Caco-2 (cell line): ENCODE results near the gene ZEB2. TPM values are rescaled to one million over a fixed set of nuclear protein-coding genes. Genes with fewer than 3 reads are reported as not detected.

Experiments used
- BruUV-seq: library from RNA; stranded (reverse); fragments of 400-500 nt; replicated peaks from 2 replicates; lab custom pipeline; 2021; lab: Mats Ljungman, UMichigan
- CTCF ChIA-PET: fragments of 300-600 bp; sonication (Branson Sonifier 250); formaldehyde crosslinking; loops from one replicate; lab custom pipeline; 2022; ENCODE audit warnings: antibody characterized with exemption; lab: Charles Lee
- POLR2A ChIA-PET: fragments of 300-600 bp; sonication (Branson Sonifier 250); formaldehyde crosslinking; loops from one replicate; lab custom pipeline; 2022; ENCODE audit warnings: antibody characterized with exemption; lab: Charles Lee
- DNase-seq, 2 experiments: peaks; one replicate each; pipeline versions ENCODE4 v3.0.0 to v3.0.0-alpha.2; 2020 to 2022
- H3K27me3 ChIP-seq: replicated peaks from 2 replicates; pipeline ENCODE4 v1.6.0; 2011; ENCODE audit warnings: low read length; ENCODE audit not compliant: control insufficient read depth, insufficient read depth
- H3K36me3 ChIP-seq: 2 replicates; pipeline ENCODE4 v1.5.1; 2011; ENCODE audit warnings: low read length; ENCODE audit not compliant: control insufficient read depth, insufficient read depth
- H3K4me1 ChIP-seq: fragments of 250-450 bp; sonication (Bioruptor Pico); 2 replicates; pipeline ENCODE4 v1.5.1; 2020; ENCODE audit warnings: mild to moderate bottlenecking
- H3K4me3 ChIP-seq: 2 replicates; pipeline ENCODE4 v1.5.1; 2011; ENCODE audit warnings: low read depth, mild to moderate bottlenecking, control low read depth, low read length
- H3K9me3 ChIP-seq: fragments of 250-450 bp; sonication (Bioruptor Pico); 2 replicates; pipeline ENCODE4 v1.5.1; 2020; ENCODE audit warnings: mild to moderate bottlenecking, moderate library complexity
- H3K27ac Mint-ChIP-seq: one replicate; pipeline ENCODE4 v1.8.0; 2022; ENCODE audit warnings: mixed read lengths; ENCODE audit not compliant: unreplicated experiment
- H3K27me3 Mint-ChIP-seq: one replicate; pipeline ENCODE4 v1.8.0; 2022; ENCODE audit warnings: mixed read lengths; ENCODE audit not compliant: insufficient read depth, unreplicated experiment
- H3K36me3 Mint-ChIP-seq: one replicate; pipeline ENCODE4 v1.8.0; 2022; ENCODE audit warnings: mild to moderate bottlenecking, mixed read lengths; ENCODE audit not compliant: insufficient read depth, unreplicated experiment
- H3K4me1 Mint-ChIP-seq: one replicate; pipeline ENCODE4 v1.8.0; 2022; ENCODE audit warnings: low read depth, mixed read lengths; ENCODE audit not compliant: unreplicated experiment
- H3K4me3 Mint-ChIP-seq: one replicate; pipeline ENCODE4 v1.8.0; 2022; ENCODE audit warnings: mild to moderate bottlenecking, moderate library complexity, mixed read lengths; ENCODE audit not compliant: unreplicated experiment
- H3K9me3 Mint-ChIP-seq: one replicate; pipeline ENCODE4 v1.8.0; 2022; ENCODE audit warnings: mixed read lengths; ENCODE audit not compliant: unreplicated experiment
- CTCF ChIP-seq, 2 experiments: fragments of 200-600 bp in 1 of 2; IDR thresholded peaks; 1 replicate in 1 of 2; 2 replicates in 1 of 2; pipeline versions ENCODE4 v1.5.1 to v1.8.0; 2011 to 2022; ENCODE audit warnings: antibody characterized with exemption in 1 of 2, control low read depth in 1 of 2, inconsistent platforms in 1 of 2, low read depth in 1 of 2, low read length in 1 of 2, mild to moderate bottlenecking in 1 of 2, moderate library complexity in 1 of 2; ENCODE audit not compliant: insufficient read depth in 1 of 2, severe bottlenecking in 1 of 2, unreplicated experiment in 1 of 2
- intact Hi-C: fragments of 100-400 bp; cut with micrococcal nuclease; formaldehyde crosslinking; loops from one replicate; pipeline ENCODE4 v1.10.0; 2022; ENCODE audit not compliant: unreplicated experiment
- total RNA-seq: library from RNA; stranded (reverse); gene quantifications from 2 replicates; pipeline ENCODE4 v1.2.3, GENCODE V29; 2022

The ZEB2 gene
- total RNA-seq, 1 experiment from 2014 or later: not detected

GRCh38 chr2:144361742-144362141 lies 158.2 kb downstream of the ZEB2 start:
- no peaks in the 10 kb centered on the region for H3K36me3 Mint-ChIP-seq
- no peaks in the 10 kb centered on the region for H3K27me3 Mint-ChIP-seq
- Histone ChIP-seq H3K27me3 (no peaks in the 10 kb centered on the region), H3K9me3 (no peaks in the 10 kb centered on the region), H3K36me3 (no peaks in the 10 kb centered on the region), H3K4me1 (no peaks in the 10 kb centered on the region), H3K4me3 (no peak overlapping the region)
- POLR2A ChIA-PET: no interaction called here
- CTCF ChIA-PET: interaction anchor here (0.8 kb wide), 1 partner anchor 114 kb away, joined by 4 read pairs; no protein-coding TSS in a partner anchor
- no TSS peak for BruUV-seq
- TF ChIP-seq CTCF (IDR thresholded peaks at IDR 0.05; ENCODE audit: insufficient read depth in 1 of 2, low read depth in 1 of 2, low read length in 1 of 2, severe bottlenecking in 1 of 2, unreplicated experiment in 1 of 2): no peak
- H3K27ac Mint-ChIP-seq: no peak overlapping the region
- intact Hi-C loops: no loop called here
- peaks cover 11% of the 10 kb centered on the region for H3K4me1 Mint-ChIP-seq
- no peak for DNase-seq
- no peak overlapping the region for H3K4me3 Mint-ChIP-seq
- no peaks in the 10 kb centered on the region for H3K9me3 Mint-ChIP-seq

GRCh38 chr2:144359684-144360083 lies 160.2 kb downstream of the ZEB2 start:
- H3K27ac Mint-ChIP-seq: no peak overlapping the region
- Histone ChIP-seq H3K27me3 (no peaks in the 10 kb centered on the region), H3K9me3 (no peaks in the 10 kb centered on the region), H3K4me3 (no peak overlapping the region), H3K36me3 (no peaks in the 10 kb centered on the region), H3K4me1 (no peaks in the 10 kb centered on the region)
- no peaks in the 10 kb centered on the region for H3K9me3 Mint-ChIP-seq
- H3K4me3 Mint-ChIP-seq: no peak overlapping the region
- H3K27me3 Mint-ChIP-seq: no peaks in the 10 kb centered on the region
- peaks cover 3% of the 10 kb centered on the region for H3K4me1 Mint-ChIP-seq
- no peak for TF ChIP-seq CTCF (IDR thresholded peaks at IDR 0.05; ENCODE audit: insufficient read depth in 1 of 2, low read depth in 1 of 2, low read length in 1 of 2, severe bottlenecking in 1 of 2, unreplicated experiment in 1 of 2)
- no peak for DNase-seq
- ChIA-PET POLR2A (no interaction called here), CTCF (no interaction called here)
- BruUV-seq: no TSS peak
- intact Hi-C loops: no loop called here
- H3K36me3 Mint-ChIP-seq: no peaks in the 10 kb centered on the region

- no peak for DNase-seq
- intact Hi-C loops: no loop called here
- Mint-ChIP-seq H3K27ac (no peak overlapping the region), H3K9me3 (no peaks in the 10 kb centered on the region), H3K27me3 (no peaks in the 10 kb centered on the region), H3K4me1 (no peaks in the 10 kb centered on the region), H3K36me3 (no peaks in the 10 kb centered on the region), H3K4me3 (no peak overlapping the region)
- no peaks in the 10 kb centered on the region for H3K4me1 ChIP-seq
- no peaks in the 10 kb centered on the region for H3K27me3 ChIP-seq
- no peak overlapping the region for H3K4me3 ChIP-seq
- CTCF ChIA-PET: no interaction called here
- no TSS peak for BruUV-seq
- no peak for TF ChIP-seq CTCF (IDR thresholded peaks at IDR 0.05; ENCODE audit: insufficient read depth in 1 of 2, low read depth in 1 of 2, low read length in 1 of 2, severe bottlenecking in 1 of 2, unreplicated experiment in 1 of 2)
- H3K36me3 ChIP-seq: no peaks in the 10 kb centered on the region
- POLR2A ChIA-PET: no interaction called here
- no peaks in the 10 kb centered on the region for H3K9me3 ChIP-seq
Observed at GRCh38 chr2:144358979-144359541, 160.9 kb downstream of the ZEB2 start.
